ENCODE measurements around the gene MLH1.

DNA sequence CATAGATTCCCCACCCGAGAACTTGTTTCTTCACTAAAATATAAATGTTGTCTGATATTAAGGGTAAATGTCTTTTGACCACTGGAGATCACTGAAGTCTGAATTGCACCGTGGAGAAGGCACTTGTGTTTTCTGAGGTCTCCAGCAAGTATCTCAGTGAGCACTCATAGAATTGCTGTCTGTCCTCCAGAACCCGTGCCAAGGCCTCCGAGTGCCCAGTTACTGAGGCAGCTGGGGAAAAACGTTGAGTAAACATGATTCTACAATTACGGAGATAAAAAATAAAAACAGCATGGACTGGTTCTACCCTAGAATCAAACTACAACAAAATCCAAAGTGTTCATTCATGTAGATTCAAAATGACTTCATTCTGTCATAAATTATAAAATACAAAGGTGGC is 60.0 kb downstream of the MLH1 start:
- TF ChIP-seq, protein P1, sequence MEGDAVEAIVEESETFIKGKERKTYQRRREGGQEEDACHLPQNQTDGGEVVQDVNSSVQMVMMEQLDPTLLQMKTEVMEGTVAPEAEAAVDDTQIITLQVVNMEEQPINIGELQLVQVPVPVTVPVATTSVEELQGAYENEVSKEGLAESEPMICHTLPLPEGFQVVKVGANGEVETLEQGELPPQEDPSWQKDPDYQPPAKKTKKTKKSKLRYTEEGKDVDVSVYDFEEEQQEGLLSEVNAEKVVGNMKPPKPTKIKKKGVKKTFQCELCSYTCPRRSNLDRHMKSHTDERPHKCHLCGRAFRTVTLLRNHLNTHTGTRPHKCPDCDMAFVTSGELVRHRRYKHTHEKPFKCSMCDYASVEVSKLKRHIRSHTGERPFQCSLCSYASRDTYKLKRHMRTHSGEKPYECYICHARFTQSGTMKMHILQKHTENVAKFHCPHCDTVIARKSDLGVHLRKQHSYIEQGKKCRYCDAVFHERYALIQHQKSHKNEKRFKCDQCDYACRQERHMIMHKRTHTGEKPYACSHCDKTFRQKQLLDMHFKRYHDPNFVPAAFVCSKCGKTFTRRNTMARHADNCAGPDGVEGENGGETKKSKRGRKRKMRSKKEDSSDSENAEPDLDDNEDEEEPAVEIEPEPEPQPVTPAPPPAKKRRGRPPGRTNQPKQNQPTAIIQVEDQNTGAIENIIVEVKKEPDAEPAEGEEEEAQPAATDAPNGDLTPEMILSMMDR (IDR thresholded peaks at IDR 0.05): no peak
- TF ChIP-seq JUND (IDR thresholded peaks at IDR 0.05) (no peak), GATA2 (CRISPR knock-in tag; IDR thresholded peaks at IDR 0.05) (no peak)
